K562 (cell line): Measurements from ENCODE around the gene C6orf47. TPM values are rescaled to one million over a fixed set of nuclear protein-coding genes. Genes with fewer than 3 reads are reported as not detected.
A peak's percentile ranks its signal among the peaks of the same experiment; 100 is the strongest.

Experiments
- ARHGAP35 ChIP-seq: fragments of 450-650 bp; IDR thresholded peaks from 2 replicates; pipeline ENCODE4 v1.6.1; 2018; ENCODE audit not compliant: partially characterized antibody
- BCL6 ChIP-seq: fragments of 250-450 bp; sonication (Bioruptor Pico); IDR thresholded peaks from 2 replicates; pipeline ENCODE4 v1.4.0; 2020
- CBFA2T2 ChIP-seq: fragments of 450-650 bp; conservative IDR thresholded peaks from 2 replicates; pipeline ENCODE4 v1.6.1; 2017; ENCODE audit warnings: mild to moderate bottlenecking
- CBX2 ChIP-seq: fragments of 200-600 bp; sonication (generic); IDR thresholded peaks from one replicate; pipeline ENCODE4 v1.6.1; 2012; ENCODE audit warnings: mild to moderate bottlenecking, low read length, inconsistent platforms; ENCODE audit not compliant: insufficient read depth, poor library complexity, severe bottlenecking
- CEBPB ChIP-seq: fragments of 450-650 bp; IDR thresholded peaks from 2 replicates; pipeline ENCODE4 v1.6.1; 2016; ENCODE audit warnings: missing genetic modification characterization, missing compliant biosample characterization
- CHD4 ChIP-seq: fragments of 200-600 bp; sonication (generic); IDR thresholded peaks from 3 replicates; pipeline ENCODE4 v1.6.1; 2012; ENCODE audit warnings: low read depth, mild to moderate bottlenecking, mixed read lengths, low read length, inconsistent platforms; ENCODE audit not compliant: insufficient read depth, insufficient replicate concordance, poor library complexity, severe bottlenecking
- CTBP1 ChIP-seq: fragments of 450-650 bp; IDR thresholded peaks from 2 replicates; pipeline ENCODE4 v1.6.1; 2016; ENCODE audit warnings: borderline replicate concordance
- FOSL1 ChIP-seq: fragments of 200-800 bp; sonication (Bioruptor generic); conservative IDR thresholded peaks from 2 replicates; pipeline ENCODE4 v1.6.1; 2016; ENCODE audit warnings: missing genetic modification characterization, missing compliant biosample characterization
- FOXK2 ChIP-seq, 2 experiments: fragments of 450-650 bp; IDR thresholded peaks in 1 of 2; conservative IDR thresholded peaks in 1 of 2; 2 replicates each; pipeline ENCODE4 v1.6.1; 2016; ENCODE audit warnings: low read depth in 2 of 2, mild to moderate bottlenecking in 1 of 2
- HEY1 ChIP-seq: fragments of 250-450 bp; sonication (Bioruptor Pico); IDR thresholded peaks from 2 replicates; pipeline ENCODE4 v1.5.0; 2020; ENCODE audit warnings: mild to moderate bottlenecking, moderate library complexity, borderline replicate concordance
- KLF6 ChIP-seq: fragments of 250-450 bp; sonication (Bioruptor Pico); IDR thresholded peaks from 2 replicates; pipeline ENCODE4 v1.4.0; 2020; ENCODE audit warnings: mild to moderate bottlenecking, moderate library complexity, borderline replicate concordance
- RBM15 ChIP-seq: fragments of 200-400 bp; formaldehyde crosslinking; IDR thresholded peaks from 2 replicates; pipeline ENCODE4 v1.6.1; 2018; ENCODE audit warnings: mild to moderate bottlenecking, low read length, moderate library complexity; ENCODE audit not compliant: insufficient read depth
- SMAD4 ChIP-seq: fragments of 250-450 bp; sonication (Bioruptor Pico); conservative IDR thresholded peaks from 2 replicates; pipeline ENCODE4 v1.8.0; 2021; ENCODE audit warnings: inconsistent platforms, mild to moderate bottlenecking, moderate library complexity
- ZFP1 ChIP-seq: fragments of 450-650 bp; formaldehyde crosslinking; IDR thresholded peaks from 2 replicates; pipeline ENCODE4 v1.4.0; 2020; ENCODE audit warnings: mild to moderate bottlenecking, mixed read lengths
- ZNF24 ChIP-seq: fragments of 450-650 bp; IDR thresholded peaks from 2 replicates; pipeline ENCODE4 v1.6.1; 2016
- ZNF324 ChIP-seq: fragments of 250-450 bp; sonication (Bioruptor Pico); IDR thresholded peaks from 2 replicates; pipeline ENCODE4 v1.4.0; 2020; ENCODE audit warnings: mild to moderate bottlenecking
- ZNF551 ChIP-seq: fragments of 250-450 bp; sonication (Bioruptor Pico); IDR thresholded peaks from 2 replicates; pipeline ENCODE4 v1.5.0; 2021; ENCODE audit warnings: mild to moderate bottlenecking, moderate library complexity
- ZNF584 ChIP-seq: fragments of 200-800 bp; sonication (Bioruptor generic); IDR thresholded peaks from 2 replicates; pipeline ENCODE4 v1.6.1; 2016; ENCODE audit warnings: low read depth, mild to moderate bottlenecking, missing genetic modification characterization, missing compliant biosample characterization
- polyA plus RNA-seq, 8 experiments: library from polyadenylated mRNA; depleted of rRNA in 4 of 8; stranded (reverse) in 5 of 8; unstranded in 3 of 8; fragments of >200 nt; fragmentation: Nextera tagmentation in 2 of 8; fragmentation: Illumina TruSeq in 1 of 8; extraction: Ambion mirVana in 2 of 8; extraction: Trizol in 1 of 8; gene quantifications; 2 replicates each; pipeline versions ENCODE4 v1.2.1 to v1.2.3, GENCODE V29; 2011 to 2014; ENCODE audit warnings: inconsistent platforms in 1 of 8, missing spikeins in 1 of 8
- total RNA-seq, 7 experiments: library from RNA; depleted of rRNA in 6 of 7; stranded (reverse); fragments of >200 nt in 6 of 7; fragmentation: Illumina TruSeq in 2 of 7; extraction: Trizol in 2 of 7; gene quantifications; 2 replicates each; pipeline versions ENCODE4 v1.2.1 to v1.2.3, GENCODE V29; 2011 to 2021; ENCODE audit warnings: low replicate concordance in 1 of 7
- TF ChIP-seq, protein P1 (sequence below): fragments of 450-650 bp; formaldehyde crosslinking; IDR thresholded peaks from 2 replicates; pipeline ENCODE4 v1.4.0; 2020; ENCODE audit warnings: mild to moderate bottlenecking
- TF ChIP-seq, protein P2 (sequence below): fragments of 450-650 bp; formaldehyde crosslinking; IDR thresholded peaks from 2 replicates; pipeline ENCODE4 v1.4.0; 2022; ENCODE audit warnings: mild to moderate bottlenecking, moderate library complexity
- TF ChIP-seq, protein P3 (sequence below): fragments of 250-450 bp; sonication (Bioruptor Pico); IDR thresholded peaks from 2 replicates; pipeline ENCODE4 v1.8.0; 2022; ENCODE audit warnings: moderate library complexity, mild to moderate bottlenecking, inconsistent platforms
- TF ChIP-seq, protein P4 (sequence below): fragments of 450-650 bp; formaldehyde crosslinking; IDR thresholded peaks from 2 replicates; pipeline ENCODE4 v1.4.0; 2020; ENCODE audit warnings: mild to moderate bottlenecking, mixed read lengths

Gene C6orf47
- total and polyA plus RNA-seq, 9 of the 15 experiments (the other 6 are each of a cell fraction or from before 2014, with no cell fraction given) = 0.14 to 43.8 (median 27.0) TPM

DNA sequence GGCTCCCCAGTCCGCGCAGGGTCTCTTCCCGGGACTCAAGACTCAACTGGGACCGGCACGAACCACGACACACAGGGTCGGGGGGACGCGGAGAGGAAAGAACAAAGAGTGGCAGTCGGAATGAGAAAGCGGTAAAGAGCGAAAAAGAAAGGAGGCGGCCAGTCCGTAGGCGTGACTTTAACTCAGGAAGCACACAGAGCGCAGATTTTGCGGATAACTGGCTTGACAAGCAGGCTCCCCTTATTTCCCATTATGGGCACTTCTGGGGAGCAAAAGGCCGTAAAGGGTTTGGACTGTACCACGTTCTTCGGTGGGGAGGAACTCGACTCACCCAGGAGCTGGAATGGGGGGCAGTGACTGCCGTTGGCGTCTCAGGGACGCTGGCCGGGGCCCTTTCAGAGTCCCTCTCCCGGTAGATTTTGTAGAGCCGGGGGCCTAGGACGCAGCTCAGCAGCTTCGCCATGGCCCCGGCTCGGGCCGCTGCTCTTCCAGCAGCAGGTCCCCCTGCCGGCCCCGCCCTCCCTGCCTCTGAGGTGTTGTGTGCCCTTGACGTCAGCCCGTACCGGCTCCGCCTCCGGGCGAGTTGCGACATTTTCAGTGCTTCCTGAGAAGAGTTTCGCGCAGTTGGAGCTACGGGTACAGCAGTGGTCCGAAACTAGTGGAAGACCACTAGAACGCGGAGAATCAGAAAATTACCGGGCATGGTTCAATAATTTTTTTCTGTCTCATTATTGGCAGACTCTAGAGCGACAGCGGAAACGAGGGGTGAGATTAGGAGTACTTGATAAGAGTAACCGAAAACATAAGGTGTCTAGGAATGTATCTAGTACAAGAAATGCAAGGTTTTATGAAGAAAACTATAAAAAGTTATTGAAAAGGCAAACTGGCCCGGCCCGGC lies 42.5 kb upstream of the C6orf47 start, which contains the start of gene ABHD16A (continued):
- TF ChIP-seq, protein P1, sequence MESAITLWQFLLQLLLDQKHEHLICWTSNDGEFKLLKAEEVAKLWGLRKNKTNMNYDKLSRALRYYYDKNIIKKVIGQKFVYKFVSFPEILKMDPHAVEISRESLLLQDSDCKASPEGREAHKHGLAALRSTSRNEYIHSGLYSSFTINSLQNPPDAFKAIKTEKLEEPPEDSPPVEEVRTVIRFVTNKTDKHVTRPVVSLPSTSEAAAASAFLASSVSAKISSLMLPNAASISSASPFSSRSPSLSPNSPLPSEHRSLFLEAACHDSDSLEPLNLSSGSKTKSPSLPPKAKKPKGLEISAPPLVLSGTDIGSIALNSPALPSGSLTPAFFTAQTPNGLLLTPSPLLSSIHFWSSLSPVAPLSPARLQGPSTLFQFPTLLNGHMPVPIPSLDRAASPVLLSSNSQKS (CRISPR knock-in tag) = no peak
- TF ChIP-seq ZFP1 (CRISPR knock-in tag) (no peak), ARHGAP35 (peak; percentile 7), CEBPB (tag) (peak; percentile 100), CHD4 (no peak), ZNF584 (CRISPR knock-in tag) (no peak), KLF6 (CRISPR knock-in tag) (peak; percentile 81; the same call in 1 of the 2 replicates), RBM15 (no peak), FOXK2 (conservative IDR thresholded peaks at IDR 0.05 in 1 of 2, IDR thresholded peaks at IDR 0.05 in 1 of 2; ENCODE audit: low read depth in 2 of 2) (peak; percentile 82 to 99), CBX2 (no peak), ZNF24 (peak; percentile 23; the same call in 1 of the 2 replicates), FOSL1 (peak; percentile 62; the same call in 1 of the 2 replicates), HEY1 (CRISPR knock-in tag) (no peak; the same call in 1 of the 2 replicates), SMAD4 (peak; percentile 39; the same call in 1 of the 2 replicates), CTBP1 (peak; percentile 48; the same call in 1 of the 2 replicates), BCL6 (peak; percentile 73; the same call in 1 of the 2 replicates), CBFA2T2 (no peak), ZNF551 (CRISPR knock-in tag) (no peak), ZNF324 (CRISPR knock-in tag) (no peak; the same call in 1 of the 2 replicates)
- TF ChIP-seq, protein P2, sequence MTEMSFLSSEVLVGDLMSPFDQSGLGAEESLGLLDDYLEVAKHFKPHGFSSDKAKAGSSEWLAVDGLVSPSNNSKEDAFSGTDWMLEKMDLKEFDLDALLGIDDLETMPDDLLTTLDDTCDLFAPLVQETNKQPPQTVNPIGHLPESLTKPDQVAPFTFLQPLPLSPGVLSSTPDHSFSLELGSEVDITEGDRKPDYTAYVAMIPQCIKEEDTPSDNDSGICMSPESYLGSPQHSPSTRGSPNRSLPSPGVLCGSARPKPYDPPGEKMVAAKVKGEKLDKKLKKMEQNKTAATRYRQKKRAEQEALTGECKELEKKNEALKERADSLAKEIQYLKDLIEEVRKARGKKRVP (CRISPR knock-in tag) = peak; percentile 71
- TF ChIP-seq, protein P3, sequence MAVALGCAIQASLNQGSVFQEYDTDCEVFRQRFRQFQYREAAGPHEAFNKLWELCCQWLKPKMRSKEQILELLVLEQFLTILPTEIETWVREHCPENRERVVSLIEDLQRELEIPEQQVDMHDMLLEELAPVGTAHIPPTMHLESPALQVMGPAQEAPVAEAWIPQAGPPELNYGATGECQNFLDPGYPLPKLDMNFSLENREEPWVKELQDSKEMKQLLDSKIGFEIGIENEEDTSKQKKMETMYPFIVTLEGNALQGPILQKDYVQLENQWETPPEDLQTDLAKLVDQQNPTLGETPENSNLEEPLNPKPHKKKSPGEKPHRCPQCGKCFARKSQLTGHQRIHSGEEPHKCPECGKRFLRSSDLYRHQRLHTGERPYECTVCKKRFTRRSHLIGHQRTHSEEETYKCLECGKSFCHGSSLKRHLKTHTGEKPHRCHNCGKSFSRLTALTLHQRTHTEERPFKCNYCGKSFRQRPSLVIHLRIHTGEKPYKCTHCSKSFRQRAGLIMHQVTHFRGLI (CRISPR knock-in tag) = no peak
- TF ChIP-seq, protein P4, sequence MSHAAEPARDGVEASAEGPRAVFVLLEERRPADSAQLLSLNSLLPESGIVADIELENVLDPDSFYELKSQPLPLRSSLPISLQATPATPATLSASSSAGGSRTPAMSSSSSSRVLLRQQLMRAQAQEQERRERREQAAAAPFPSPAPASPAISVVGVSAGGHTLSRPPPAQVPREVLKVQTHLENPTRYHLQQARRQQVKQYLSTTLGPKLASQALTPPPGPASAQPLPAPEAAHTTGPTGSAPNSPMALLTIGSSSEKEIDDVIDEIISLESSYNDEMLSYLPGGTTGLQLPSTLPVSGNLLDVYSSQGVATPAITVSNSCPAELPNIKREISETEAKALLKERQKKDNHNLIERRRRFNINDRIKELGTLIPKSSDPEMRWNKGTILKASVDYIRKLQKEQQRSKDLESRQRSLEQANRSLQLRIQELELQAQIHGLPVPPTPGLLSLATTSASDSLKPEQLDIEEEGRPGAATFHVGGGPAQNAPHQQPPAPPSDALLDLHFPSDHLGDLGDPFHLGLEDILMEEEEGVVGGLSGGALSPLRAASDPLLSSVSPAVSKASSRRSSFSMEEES = no peak
